A549 (cell line): ENCODE measurements around the gene VOPP1. TPM values are rescaled to one million over a fixed set of nuclear protein-coding genes. Genes with fewer than 3 reads are reported as not detected.

ENCODE experiments used
- ATAC-seq, 2 experiments: fragments of 200-7000 bp in 1 of 2; fragments of >200 bp in 1 of 2; cut with Nextera tagmentation in 1 of 2; cut with Tn5 transposase in 1 of 2; 3 replicates each; pipeline versions ENCODE4 v1.8.0 to v1.9.1; 2018 to 2020; ENCODE audit warnings: mild to moderate bottlenecking in 1 of 2, moderate library complexity in 1 of 2
- CTCF ChIA-PET: fragments of 300-600 bp; sonication (Branson Sonifier 250); formaldehyde crosslinking; extraction: SDS; loops from one replicate; lab custom pipeline; 2021; ENCODE audit warnings: antibody characterized with exemption, inconsistent platforms; lab: Yijun Ruan, JAX
- POLR2A ChIA-PET: fragments of 350-600 bp; formaldehyde crosslinking; extraction: SDS; loops from one replicate; lab custom pipeline; 2021; ENCODE audit warnings: antibody characterized with exemption, inconsistent platforms; lab: Yijun Ruan, JAX
- DNase-seq, 2 experiments: peaks; one replicate each; pipeline versions ENCODE4 v3.0.0 to v3.0.0-alpha.2; 2011 to 2016; ENCODE audit warnings: low read depth in 1 of 2, low spot score in 1 of 2
- FAIRE-seq: peaks from 2 replicates; lab custom pipeline; 2011; peaks lifted over from hg19 to GRCh38; lab: Jason Lieb, UNC
- H3K27ac ChIP-seq, 2 experiments: fragments of >200 bp; sonication (Bioruptor Twin); formaldehyde crosslinking; 3 replicates each; pipeline ENCODE4 v1.5.1; 2016 to 2017
- H3K4me1 ChIP-seq: fragments of >200 bp; sonication (Bioruptor Twin); formaldehyde crosslinking; 3 replicates; pipeline ENCODE4 v1.6.1; 2016
- H3K4me2 ChIP-seq: fragments of >200 bp; sonication (Bioruptor Twin); formaldehyde crosslinking; 3 replicates; pipeline ENCODE4 v1.6.1; 2016
- H3K4me3 ChIP-seq: fragments of >200 bp; sonication (Bioruptor Twin); formaldehyde crosslinking; 3 replicates; pipeline ENCODE4 v1.5.1; 2016
- H3K9me3 ChIP-seq: fragments of >200 bp; sonication (Bioruptor Twin); formaldehyde crosslinking; 3 replicates; pipeline ENCODE4 v1.6.1; 2016
- ATOH8 ChIP-seq: fragments of 250-450 bp; sonication (Bioruptor Pico); IDR thresholded peaks from 2 replicates; pipeline ENCODE4 v1.5.0; 2020; ENCODE audit warnings: low read depth, mild to moderate bottlenecking, moderate library complexity
- BCL3 ChIP-seq: fragments of >200 bp; sonication (Bioruptor Twin); formaldehyde crosslinking; IDR thresholded peaks from 3 replicates; pipeline ENCODE4 v1.6.1; 2016
- CBX2 ChIP-seq: fragments of 200-600 bp; sonication (generic); IDR thresholded peaks from 2 replicates; pipeline ENCODE4 v1.6.1; 2016; ENCODE audit warnings: low read depth, mild to moderate bottlenecking, borderline replicate concordance
- CBX8 ChIP-seq: fragments of 200-600 bp; sonication (generic); IDR thresholded peaks from 2 replicates; pipeline ENCODE4 v1.6.1; 2016
- CHD2 ChIP-seq: fragments of 150-350 bp; IDR thresholded peaks from 2 replicates; pipeline ENCODE4 v1.6.1; 2014; ENCODE audit warnings: low read length; ENCODE audit not compliant: partially characterized antibody
- E2F6 ChIP-seq: IDR thresholded peaks from 2 replicates; pipeline ENCODE4 v1.6.1; 2012; ENCODE audit warnings: low read depth, borderline replicate concordance
- EHF ChIP-seq: fragments of 250-450 bp; sonication (Bioruptor Pico); IDR thresholded peaks from 2 replicates; pipeline ENCODE4 v1.5.0; 2020; ENCODE audit warnings: mild to moderate bottlenecking
- EP300 ChIP-seq, 2 experiments: fragments of >200 bp; sonication (Bioruptor Twin); formaldehyde crosslinking; IDR thresholded peaks; 2 replicates in 1 of 2; 3 replicates in 1 of 2; pipeline ENCODE4 v1.6.1; 2016 to 2017
- ESRRA ChIP-seq: fragments of 150-350 bp; IDR thresholded peaks from 2 replicates; pipeline ENCODE4 v1.6.1; 2014; ENCODE audit warnings: mild to moderate bottlenecking, low read length, borderline replicate concordance
- HDAC2 ChIP-seq: fragments of 200-600 bp; sonication (generic); IDR thresholded peaks from 2 replicates; pipeline ENCODE4 v1.6.1; 2016
- HES2 ChIP-seq: fragments of >200 bp; sonication (Bioruptor Twin); formaldehyde crosslinking; IDR thresholded peaks from 2 replicates; pipeline ENCODE4 v1.6.1; 2016
- HEYL ChIP-seq: fragments of 250-450 bp; sonication (Bioruptor Pico); IDR thresholded peaks from 2 replicates; pipeline ENCODE4 v1.8.0; 2021; ENCODE audit warnings: mild to moderate bottlenecking, moderate library complexity
- HMGXB4 ChIP-seq: fragments of 250-450 bp; sonication (Bioruptor Pico); IDR thresholded peaks from 2 replicates; pipeline ENCODE4 v1.5.0; 2021; ENCODE audit warnings: mild to moderate bottlenecking, moderate library complexity, borderline replicate concordance
- JUN ChIP-seq, 2 experiments: fragments of >200 bp; sonication (Bioruptor Twin); formaldehyde crosslinking; IDR thresholded peaks; 2 replicates in 1 of 2; 3 replicates in 1 of 2; pipeline ENCODE4 v1.6.1; 2016 to 2017
- KDM1A ChIP-seq: fragments of 200-600 bp; sonication (generic); IDR thresholded peaks from 2 replicates; pipeline ENCODE4 v1.6.1; 2016; ENCODE audit warnings: low read depth, mild to moderate bottlenecking
- KDM5A ChIP-seq: fragments of 200-600 bp; sonication (generic); IDR thresholded peaks from 2 replicates; pipeline ENCODE4 v1.6.1; 2016; ENCODE audit warnings: antibody characterized with exemption, mild to moderate bottlenecking
- MAFK ChIP-seq: fragments of 450-650 bp; IDR thresholded peaks from 2 replicates; pipeline ENCODE4 v1.6.1; 2014; ENCODE audit not compliant: partially characterized antibody
- MAX ChIP-seq: IDR thresholded peaks from 2 replicates; pipeline ENCODE4 v1.6.1; 2012
- RFX5 ChIP-seq: fragments of 450-650 bp; IDR thresholded peaks from 2 replicates; pipeline ENCODE4 v1.7.1; 2014; ENCODE audit warnings: antibody characterized with exemption, mild to moderate bottlenecking, moderate library complexity
- RNF2 ChIP-seq: fragments of 200-600 bp; sonication (generic); IDR thresholded peaks from 2 replicates; pipeline ENCODE4 v1.6.1; 2016; ENCODE audit warnings: low read depth, mild to moderate bottlenecking, antibody characterized with exemption, moderate library complexity, borderline replicate concordance
- USF2 ChIP-seq: fragments of 450-650 bp; IDR thresholded peaks from 2 replicates; pipeline ENCODE4 v1.6.1; 2014; ENCODE audit warnings: antibody characterized with exemption
- ZFP36 ChIP-seq: fragments of 450-650 bp; IDR thresholded peaks from 2 replicates; pipeline ENCODE4 v1.6.1; 2014; ENCODE audit warnings: borderline replicate concordance; ENCODE audit not compliant: partially characterized antibody
- ZNF302 ChIP-seq: fragments of 250-450 bp; sonication (Bioruptor Pico); IDR thresholded peaks from 2 replicates; pipeline ENCODE4 v1.9.0; 2021; ENCODE audit warnings: inconsistent platforms, mild to moderate bottlenecking, moderate library complexity
- ZSCAN20 ChIP-seq: fragments of 250-450 bp; sonication (Bioruptor Pico); IDR thresholded peaks from 2 replicates; pipeline ENCODE4 v1.8.0; 2022; ENCODE audit warnings: mild to moderate bottlenecking, moderate library complexity
- WGBS: methylation state at CpG from one replicate; pipeline ENCODE4 v1.1.6; 2017; ENCODE audit errors: missing lambda C conversion rate; 5-methylcytosine and 5-hydroxymethylcytosine counted together
- polyA plus RNA-seq, 4 experiments: library from polyadenylated mRNA; depleted of rRNA in 3 of 4; stranded (reverse); fragments of >200 nt; fragmentation: RNase III in 1 of 4; extraction: RNeasy Plus Mini Kit Qiagen cat#74134 plus additional on column Dnase treatment in 1 of 4; gene quantifications; 2 replicates in 3 of 4; 3 replicates in 1 of 4; pipeline ENCODE4 v1.2.3, GENCODE V29; 2011 to 2017

VOPP1 gene
- polyA plus RNA-seq, 2 of the 4 experiments (the other 2 are of a cell fraction), result 68.1 to 73.4 TPM

- DNase-seq (no peak), FAIRE-seq (no peak), ATAC-seq (no peak)
- peaks cover 2% of the 10 kb centered on the region; the same call in 1 of the 3 replicates for H3K4me1 ChIP-seq
- 92% methylated on average over 12 of the region's 12 CpGs for WGBS
- CTCF ChIA-PET, result no interaction called here
- POLR2A ChIA-PET, result no interaction called here
- H3K27ac ChIP-seq, result no peak overlapping the region
- no peaks in the 10 kb centered on the region for H3K9me3 ChIP-seq
- no peak overlapping the region for H3K4me3 ChIP-seq
- H3K4me2 ChIP-seq, result no peak overlapping the region
- TF ChIP-seq ESRRA (no peak), JUN (IDR thresholded peaks at IDR 0.05) (no peak), HMGXB4 (CRISPR knock-in tag) (no peak), MAFK (no peak), EP300 (IDR thresholded peaks at IDR 0.05) (no peak)
Measured at GRCh38 chr7:55499591-55499990, 72.7 kb downstream of the VOPP1 start.

GRCh38 chr7:55498770-55499169 lies 73.5 kb downstream of the VOPP1 start:
- no peak overlapping the region for H3K27ac ChIP-seq
- WGBS, result 93% methylated on average over 4 of the region's 4 CpGs
- FAIRE-seq, result no peak

GRCh38 chr7:55498142-55498541 lies 74.2 kb downstream of the VOPP1 start:
- Histone ChIP-seq H3K4me3 (no peak overlapping the region), H3K4me1 (no peaks in the 10 kb centered on the region), H3K27ac (no peak overlapping the region), H3K9me3 (no peaks in the 10 kb centered on the region), H3K4me2 (no peak overlapping the region)
- DNase-seq (no peak), ATAC-seq (no peak), FAIRE-seq (no peak)
- TF ChIP-seq E2F6 (no peak), ATOH8 (CRISPR knock-in tag) (no peak), BCL3 (no peak), CBX8 (no peak), RNF2 (no peak), ZSCAN20 (CRISPR knock-in tag) (no peak), ZNF302 (CRISPR knock-in tag) (no peak), ZFP36 (no peak), MAX (no peak), CBX2 (no peak), CHD2 (no peak), KDM1A (no peak), HES2 (no peak), USF2 (no peak), KDM5A (no peak)
- CTCF ChIA-PET, result no interaction called here
- POLR2A ChIA-PET, result no interaction called here
- WGBS, result 96% methylated on average over 5 of the region's 7 CpGs

More at GRCh38 chr7:55498770-55499169, 73.5 kb downstream of the VOPP1 start:
- H3K4me2 ChIP-seq, result no peak overlapping the region
- TF ChIP-seq HEYL (CRISPR knock-in tag) (no peak), ZFP36 (no peak), RFX5 (no peak), EHF (CRISPR knock-in tag) (no peak), HDAC2 (no peak)
- CTCF ChIA-PET, result no interaction called here
- ATAC-seq (no peak), DNase-seq (no peak)
- H3K9me3 ChIP-seq, result no peaks in the 10 kb centered on the region
- H3K4me3 ChIP-seq, result no peak overlapping the region
- POLR2A ChIA-PET, result no interaction called here
- no peaks in the 10 kb centered on the region for H3K4me1 ChIP-seq
